ENCODE data around the gene GCSAML.
"Not testable (repeated sequence)": the region's sequence is repeated elsewhere in the genome, so short reads cannot be mapped to it uniquely, and the experiment has no call there.

Gene GCSAML

DNA sequence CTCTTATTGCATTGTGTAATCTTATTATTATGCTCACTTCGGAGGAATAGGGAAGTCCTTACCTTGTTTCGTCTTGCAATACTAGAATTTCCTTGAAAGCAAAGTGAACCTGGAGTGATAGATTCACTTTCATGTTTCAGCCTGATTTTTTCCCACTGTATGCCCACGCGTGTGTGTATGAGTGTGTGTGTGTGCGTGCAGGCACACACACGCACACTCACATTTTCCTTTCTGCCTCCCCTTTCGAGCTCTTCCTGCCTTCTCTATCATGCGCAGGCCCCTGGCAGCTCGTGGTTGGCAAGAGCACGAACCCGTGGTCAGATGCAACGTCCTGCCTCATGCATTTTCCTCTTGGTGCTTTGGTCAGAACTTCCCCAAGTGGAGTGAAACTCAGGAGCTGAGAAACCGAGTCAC is at the start of gene GCSAML:
TSS of gene GCSAML (plus strand) at position 366 of the 414 bp plus-strand sequence. CDS start 58 bp downstream, outside the sequence.
- peaks cover 10% of the 10 kb centered on the region for H3K4me1 Mint-ChIP-seq (ENCODE audit: low read depth)
- peak within 1 kb of the TSS; percentile 9 for H3K4me3 Mint-ChIP-seq
- H3K36me3 Mint-ChIP-seq, result no peaks in the 10 kb centered on the region
- peaks cover 10% of the 10 kb centered on the region for H3K27me3 Mint-ChIP-seq
- H3K9me3 Mint-ChIP-seq (ENCODE audit: low read depth), result no peaks in the 10 kb centered on the region
- peak within 1 kb of the TSS; percentile 7 for H3K27ac Mint-ChIP-seq

DNA sequence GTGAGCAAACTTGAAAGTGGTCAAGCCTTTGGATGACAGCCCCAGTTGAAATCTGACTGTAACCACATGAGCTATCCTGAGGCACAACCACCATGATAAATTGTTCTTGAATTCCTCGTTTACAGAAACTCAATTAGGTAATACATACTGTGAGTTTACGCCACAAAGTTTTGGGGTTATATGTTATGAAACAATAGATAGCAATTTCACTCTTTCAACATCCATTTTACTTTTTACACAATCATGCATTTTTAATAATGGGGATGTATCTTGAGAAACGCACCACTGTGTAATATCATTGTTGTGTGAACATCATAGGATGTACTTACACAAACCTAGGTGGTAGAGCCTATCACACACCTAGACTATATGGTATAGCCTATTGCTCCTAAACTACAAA is 48.1 kb upstream of the GCSAML start:
- Mint-ChIP-seq H3K27me3 (peaks cover 2% of the 10 kb centered on the region), H3K4me3 (no peak overlapping the region), H3K36me3 (no peaks in the 10 kb centered on the region), H3K4me1 (ENCODE audit: low read depth) (no peaks in the 10 kb centered on the region), H3K27ac (no peak overlapping the region), H3K9me3 (ENCODE audit: low read depth) (no peaks in the 10 kb centered on the region)

DNA sequence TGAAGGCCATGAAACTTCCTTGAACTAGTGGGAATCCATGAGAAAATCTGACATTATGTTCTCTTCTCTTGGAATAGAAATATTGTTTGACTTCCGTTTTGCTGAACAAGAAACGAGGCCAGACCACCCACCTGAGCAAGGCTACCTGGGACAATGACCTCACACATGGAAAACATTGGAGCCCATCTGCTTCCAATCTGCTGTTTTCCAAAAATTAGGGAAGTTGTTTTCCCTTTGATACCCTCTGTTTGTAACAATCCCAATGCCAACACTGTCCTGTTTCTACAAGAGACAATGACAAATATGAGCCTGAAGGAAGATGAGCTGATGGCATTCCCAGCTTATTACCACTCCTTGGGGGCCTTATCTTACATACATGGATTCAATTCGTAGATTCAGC is 42.1 kb upstream of the GCSAML start:
- Mint-ChIP-seq H3K36me3 (no peaks in the 10 kb centered on the region), H3K4me3 (no peak overlapping the region), H3K27me3 (no peaks in the 10 kb centered on the region), H3K27ac (no peak overlapping the region), H3K4me1 (ENCODE audit: low read depth) (no peaks in the 10 kb centered on the region), H3K9me3 (ENCODE audit: low read depth) (no peaks in the 10 kb centered on the region)

DNA sequence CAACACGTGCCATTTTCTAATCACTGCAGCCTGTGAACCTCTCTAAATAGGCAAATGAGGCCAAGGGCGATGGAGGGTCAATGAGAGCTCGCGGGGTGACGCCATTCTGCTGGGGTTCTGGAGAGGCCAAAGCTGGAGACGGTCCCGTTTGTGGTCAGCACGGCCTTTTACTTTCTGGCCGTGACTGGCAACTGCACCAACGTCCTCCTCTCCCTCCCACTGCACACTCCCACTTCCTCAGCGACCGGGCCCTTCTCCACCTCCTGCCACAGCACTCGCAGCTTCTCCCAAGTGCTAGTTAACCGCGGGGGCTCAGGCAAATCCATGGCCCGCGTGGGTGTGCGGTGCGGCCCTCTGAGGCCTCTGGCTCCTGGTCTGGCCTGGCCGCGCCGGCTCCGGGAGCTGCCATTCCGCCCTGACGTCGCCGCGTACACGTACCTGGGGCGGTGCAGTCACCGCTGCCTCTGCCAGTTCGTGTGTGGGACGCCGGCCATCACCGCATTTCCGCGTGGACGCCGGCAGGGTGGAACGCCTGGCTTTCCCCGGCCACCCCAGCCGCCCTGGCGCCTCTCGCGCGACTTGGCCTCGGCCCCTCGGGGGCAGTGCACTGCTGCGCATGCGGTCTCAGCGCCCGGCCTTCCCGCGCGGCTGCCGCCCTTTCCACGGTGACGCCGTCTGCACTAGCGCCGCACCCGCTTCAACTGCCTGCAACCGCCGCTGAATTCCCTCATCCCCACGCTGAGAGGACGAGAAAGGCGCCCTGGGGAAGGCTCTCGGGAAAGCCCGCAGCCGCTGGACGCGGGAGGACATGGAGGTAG is 30.9 kb upstream of the GCSAML start:
- no peak overlapping the region for H3K27ac Mint-ChIP-seq
- H3K4me3 Mint-ChIP-seq, result peak overlapping the region; percentile 51
- no peaks in the 10 kb centered on the region for H3K36me3 Mint-ChIP-seq

DNA sequence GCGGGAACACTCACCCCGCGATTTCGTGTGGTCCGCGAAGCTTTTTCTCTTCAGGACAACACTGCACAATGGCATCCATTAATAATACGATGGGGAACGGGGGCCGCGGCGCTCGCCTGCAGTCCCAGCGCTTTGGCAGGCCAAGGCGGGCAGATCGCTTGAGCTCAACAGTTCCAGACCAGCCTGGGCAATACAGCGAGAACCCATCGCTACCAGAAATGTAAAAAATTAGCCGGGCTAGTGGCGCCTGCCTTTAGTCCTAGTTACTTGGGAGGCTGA is 30.4 kb upstream of the GCSAML start:
- no peaks in the 10 kb centered on the region for H3K36me3 Mint-ChIP-seq
- H3K4me3 Mint-ChIP-seq, result no peak overlapping the region
- peaks cover 3% of the 10 kb centered on the region for H3K9me3 Mint-ChIP-seq (ENCODE audit: low read depth)
- peaks cover 1% of the 10 kb centered on the region for H3K27me3 Mint-ChIP-seq
- no peak overlapping the region for H3K27ac Mint-ChIP-seq
- H3K4me1 Mint-ChIP-seq (ENCODE audit: low read depth), result peaks cover 2% of the 10 kb centered on the region

More for the DNA sequence above, 30.9 kb upstream of the GCSAML start:
- peaks cover 1% of the 10 kb centered on the region for H3K9me3 Mint-ChIP-seq (ENCODE audit: low read depth)
- H3K27me3 Mint-ChIP-seq, result peaks cover 1% of the 10 kb centered on the region
- peaks cover 2% of the 10 kb centered on the region for H3K4me1 Mint-ChIP-seq (ENCODE audit: low read depth)

DNA sequence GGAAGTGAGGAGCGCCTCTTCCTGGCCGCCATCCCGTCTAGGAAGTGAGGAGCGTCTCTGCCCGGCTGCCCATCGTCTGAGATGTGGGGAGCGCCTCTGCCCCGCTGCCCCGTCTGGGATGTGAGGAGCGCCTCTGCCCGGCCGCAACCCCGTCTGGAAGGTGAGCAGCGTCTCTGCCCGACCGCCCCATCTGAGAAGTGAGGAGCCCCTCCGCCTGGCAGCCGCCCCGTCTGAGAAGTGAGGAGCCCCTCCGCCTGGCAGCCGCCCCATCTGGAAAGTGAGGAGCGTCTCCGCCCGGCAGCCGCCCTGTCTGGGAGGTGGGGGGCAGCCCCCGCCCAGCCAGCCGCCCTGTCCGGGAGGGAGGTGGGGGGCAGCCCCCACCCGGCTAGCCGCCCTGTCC is 27.0 kb upstream of the GCSAML start:
- H3K4me3 Mint-ChIP-seq; H3K27me3 Mint-ChIP-seq; H3K4me1 Mint-ChIP-seq (ENCODE audit: low read depth); H3K36me3 Mint-ChIP-seq; H3K27ac Mint-ChIP-seq; H3K9me3 Mint-ChIP-seq (ENCODE audit: low read depth): not testable (repeated sequence)

DNA sequence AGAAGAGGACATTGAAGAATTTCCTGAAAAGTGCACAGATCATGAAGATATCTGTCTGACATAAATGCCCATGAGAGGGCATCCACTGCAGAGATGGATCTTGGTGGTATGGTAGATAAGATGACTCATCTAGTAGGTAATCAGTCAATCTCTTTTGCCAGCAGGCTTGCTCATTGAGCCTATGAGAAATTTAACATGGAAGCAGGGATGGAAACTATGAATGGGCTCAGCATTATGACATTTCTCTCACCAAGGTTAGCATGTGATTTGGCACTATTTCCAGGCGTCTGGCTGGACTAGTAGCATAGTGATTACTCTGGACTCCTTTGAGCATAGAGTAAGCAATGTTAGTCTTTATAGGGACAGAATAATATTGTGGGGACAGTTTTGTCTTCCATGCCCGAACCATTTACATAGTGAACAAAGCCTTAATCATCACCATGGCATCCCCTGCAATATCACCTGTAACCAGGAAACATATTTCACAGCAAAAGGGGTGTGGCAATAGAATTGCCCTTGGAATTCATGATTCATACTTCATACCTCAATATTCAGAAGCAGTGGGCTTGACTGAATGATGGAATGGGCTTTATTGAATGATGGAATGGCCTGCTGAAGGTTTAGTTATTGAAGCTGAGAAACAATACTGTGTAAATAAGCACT is 20.0 kb upstream of the GCSAML start:
- Mint-ChIP-seq H3K27me3 (peaks cover 17% of the 10 kb centered on the region), H3K27ac (no peak overlapping the region), H3K36me3 (no peaks in the 10 kb centered on the region), H3K9me3 (ENCODE audit: low read depth) (no peaks in the 10 kb centered on the region), H3K4me3 (no peak overlapping the region), H3K4me1 (ENCODE audit: low read depth) (peaks cover 8% of the 10 kb centered on the region)

DNA sequence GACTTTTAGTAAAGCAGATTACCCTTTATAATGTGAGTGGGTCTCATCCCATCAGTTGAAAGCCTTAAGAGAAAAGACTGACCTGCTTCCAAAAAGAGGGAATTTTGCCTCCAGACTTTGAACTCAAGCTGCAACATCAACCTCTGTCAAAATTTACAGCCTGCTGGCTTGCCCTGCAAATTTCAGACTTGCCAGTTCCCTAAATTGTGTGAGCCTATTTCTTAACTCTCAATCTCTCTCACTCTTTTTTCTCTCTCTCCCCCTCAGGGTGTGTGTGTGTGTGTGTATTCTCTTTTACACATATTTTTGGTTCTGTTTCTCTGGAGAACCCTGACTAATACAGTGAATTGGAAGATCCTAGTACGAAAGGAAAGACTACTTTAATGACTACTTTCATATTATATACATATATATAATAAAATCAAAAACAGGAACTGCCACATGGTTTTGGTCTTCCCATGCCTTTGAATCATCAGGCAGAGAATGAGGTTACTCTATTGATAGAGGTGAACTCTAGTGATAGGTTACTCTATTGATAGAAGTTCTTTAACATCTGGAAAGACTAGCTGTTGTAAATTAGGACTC is 19.1 kb upstream of the GCSAML start:
- Mint-ChIP-seq H3K36me3 (no peaks in the 10 kb centered on the region), H3K9me3 (ENCODE audit: low read depth) (no peaks in the 10 kb centered on the region), H3K4me3 (no peak overlapping the region), H3K27ac (no peak overlapping the region), H3K4me1 (ENCODE audit: low read depth) (peaks cover 8% of the 10 kb centered on the region), H3K27me3 (peaks cover 16% of the 10 kb centered on the region)

DNA sequence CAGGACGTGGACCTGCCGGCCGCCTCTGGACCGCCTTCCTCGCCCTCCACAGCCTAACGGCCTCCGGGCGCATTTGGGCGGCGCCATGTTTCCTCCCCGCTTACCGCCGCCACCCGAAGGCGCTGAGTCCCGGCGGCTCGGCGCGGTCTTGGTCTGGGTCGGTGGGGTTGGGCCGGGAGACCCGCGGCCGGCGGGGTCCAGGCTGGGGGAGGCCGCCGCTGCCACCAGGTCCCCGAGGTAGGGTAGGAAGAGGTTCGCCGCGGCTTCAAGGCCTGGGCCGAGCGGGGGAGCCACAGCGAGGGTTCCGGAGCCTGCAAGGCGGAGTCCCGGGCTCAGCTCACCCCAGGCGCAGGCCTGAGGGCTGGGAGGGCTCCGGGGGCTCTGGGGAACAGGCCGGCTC is 18.1 kb upstream of the GCSAML start:
- Mint-ChIP-seq H3K9me3 (ENCODE audit: low read depth) (no peaks in the 10 kb centered on the region), H3K36me3 (no peaks in the 10 kb centered on the region), H3K4me1 (ENCODE audit: low read depth) (peaks cover 8% of the 10 kb centered on the region), H3K27ac (no peak overlapping the region), H3K27me3 (peaks cover 15% of the 10 kb centered on the region), H3K4me3 (no peak overlapping the region)

DNA sequence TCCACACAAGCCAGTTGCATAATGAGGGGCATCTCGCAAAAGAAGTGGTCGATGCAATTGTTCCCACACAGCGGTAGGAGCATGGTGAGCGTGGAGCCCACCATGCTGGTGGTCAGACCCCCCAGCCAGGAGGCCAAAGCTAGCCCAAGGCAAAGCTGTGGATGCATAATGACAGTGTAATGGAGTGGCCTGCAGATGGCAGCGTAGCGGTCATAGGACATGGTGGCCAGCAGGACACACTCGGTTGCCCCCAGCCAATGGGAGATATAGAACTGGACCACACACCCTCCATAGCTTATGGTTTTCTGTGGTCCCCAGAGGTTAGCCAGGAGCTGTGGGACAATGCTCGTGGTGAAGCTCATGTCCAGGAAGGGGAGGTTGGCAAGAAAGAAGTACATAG is 17.0 kb upstream of the GCSAML start:
- H3K4me3 Mint-ChIP-seq, result no peak overlapping the region
- no peak overlapping the region for H3K27ac Mint-ChIP-seq
- no peaks in the 10 kb centered on the region for H3K36me3 Mint-ChIP-seq
- H3K9me3 Mint-ChIP-seq (ENCODE audit: low read depth), result no peaks in the 10 kb centered on the region
- peaks cover 8% of the 10 kb centered on the region for H3K4me1 Mint-ChIP-seq (ENCODE audit: low read depth)
- H3K27me3 Mint-ChIP-seq, result peaks cover 12% of the 10 kb centered on the region

DNA sequence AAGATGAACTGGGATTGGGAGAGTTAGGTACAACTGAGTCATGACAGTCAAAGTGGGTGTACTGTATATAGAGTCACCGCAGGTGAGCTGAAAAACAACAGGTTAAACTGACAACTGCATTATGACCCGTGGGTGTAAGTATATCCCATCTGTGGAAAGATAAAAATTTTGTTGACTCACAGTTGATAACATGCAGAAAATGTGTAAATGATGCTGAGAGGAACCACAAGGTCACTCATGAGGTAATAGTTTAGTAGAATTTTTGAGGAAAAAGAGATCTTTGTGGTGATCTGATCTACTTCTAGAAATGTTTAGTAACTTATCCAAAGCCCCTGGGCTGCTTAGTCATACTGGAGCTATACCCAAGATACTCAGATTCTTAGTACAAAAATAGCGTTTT is 13.5 kb upstream of the GCSAML start:
- Mint-ChIP-seq H3K27me3 (peaks cover 8% of the 10 kb centered on the region), H3K36me3 (no peaks in the 10 kb centered on the region), H3K4me1 (ENCODE audit: low read depth) (no peaks in the 10 kb centered on the region), H3K9me3 (ENCODE audit: low read depth) (no peaks in the 10 kb centered on the region), H3K4me3 (no peak overlapping the region), H3K27ac (no peak overlapping the region)

DNA sequence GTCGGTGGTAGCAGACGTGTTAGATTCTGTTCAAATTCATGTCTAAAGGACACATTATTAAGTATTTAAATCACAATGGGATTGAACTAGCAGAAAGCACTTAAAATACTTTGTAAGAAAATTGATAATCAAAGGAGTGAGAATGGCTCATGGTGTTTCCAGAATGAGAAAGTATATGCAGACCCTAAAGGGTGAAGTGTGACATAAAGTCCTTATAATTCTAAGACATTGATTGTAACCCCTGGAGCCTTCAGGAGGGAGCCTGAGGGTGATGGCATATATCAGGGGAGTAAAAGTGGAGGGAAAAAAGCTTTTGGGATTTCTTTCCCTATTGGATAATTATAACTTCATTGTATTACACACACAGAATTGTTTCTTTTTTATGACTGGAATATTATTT is 12.6 kb upstream of the GCSAML start, which contains the start of gene OR2C3:
TSS of gene OR2C3 (minus strand) at position 101 of the 400 bp plus-strand sequence. CDS start 3,929 bp downstream, outside the sequence.
- no peaks in the 10 kb centered on the region for H3K36me3 Mint-ChIP-seq
- H3K4me1 Mint-ChIP-seq (ENCODE audit: low read depth), result no peaks in the 10 kb centered on the region
- peaks cover 8% of the 10 kb centered on the region for H3K27me3 Mint-ChIP-seq
- H3K9me3 Mint-ChIP-seq (ENCODE audit: low read depth), result no peaks in the 10 kb centered on the region
- H3K4me3 Mint-ChIP-seq, result no peak within 1 kb of the TSS
- H3K27ac Mint-ChIP-seq, result no peak within 1 kb of the TSS

DNA sequence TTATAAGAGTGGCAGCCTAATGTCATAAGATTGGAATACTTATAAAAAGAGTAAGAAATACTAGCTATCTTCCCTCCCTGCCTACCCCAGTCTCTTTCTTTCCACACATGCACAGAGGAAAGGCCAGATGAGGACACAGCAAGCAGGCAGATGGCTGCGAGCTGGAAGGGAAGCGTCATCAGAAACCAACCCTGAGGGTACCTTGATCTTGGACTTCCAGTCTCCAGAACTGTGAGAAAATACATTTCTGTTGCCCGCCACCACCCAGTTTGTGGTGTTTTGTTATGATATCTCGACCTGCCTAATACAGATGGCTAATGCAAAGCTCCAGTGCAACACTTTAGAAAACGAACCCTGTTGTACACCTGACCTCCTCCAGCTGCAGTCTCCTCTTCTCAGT is 10.4 kb upstream of the GCSAML start:
- Mint-ChIP-seq H3K36me3 (no peaks in the 10 kb centered on the region), H3K27me3 (peaks cover 3% of the 10 kb centered on the region), H3K4me1 (ENCODE audit: low read depth) (no peaks in the 10 kb centered on the region), H3K4me3 (no peak overlapping the region), H3K27ac (no peak overlapping the region), H3K9me3 (ENCODE audit: low read depth) (no peaks in the 10 kb centered on the region)

DNA sequence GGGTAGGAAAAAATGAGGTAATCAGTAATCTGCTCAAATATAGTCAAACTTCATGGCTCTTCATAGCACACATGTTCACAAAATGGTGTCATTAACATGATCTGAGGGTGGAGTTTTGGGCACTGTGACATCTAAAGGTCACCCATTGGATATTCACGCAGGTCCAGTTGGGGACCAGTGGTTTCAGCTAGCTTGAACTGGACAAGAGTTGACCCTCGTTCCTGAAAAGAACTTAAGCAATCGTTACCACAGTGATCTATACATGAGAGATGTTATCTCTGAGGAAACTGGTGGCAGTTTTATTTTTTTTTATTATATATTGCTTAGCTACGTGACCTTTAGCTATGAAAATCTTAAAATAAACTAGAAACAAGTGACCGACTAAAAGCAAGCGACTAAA is 9.7 kb upstream of the GCSAML start:
- Mint-ChIP-seq H3K36me3 (no peaks in the 10 kb centered on the region), H3K27me3 (peaks cover 3% of the 10 kb centered on the region), H3K4me1 (ENCODE audit: low read depth) (no peaks in the 10 kb centered on the region), H3K27ac (no peak overlapping the region), H3K4me3 (no peak overlapping the region), H3K9me3 (ENCODE audit: low read depth) (no peaks in the 10 kb centered on the region)

DNA sequence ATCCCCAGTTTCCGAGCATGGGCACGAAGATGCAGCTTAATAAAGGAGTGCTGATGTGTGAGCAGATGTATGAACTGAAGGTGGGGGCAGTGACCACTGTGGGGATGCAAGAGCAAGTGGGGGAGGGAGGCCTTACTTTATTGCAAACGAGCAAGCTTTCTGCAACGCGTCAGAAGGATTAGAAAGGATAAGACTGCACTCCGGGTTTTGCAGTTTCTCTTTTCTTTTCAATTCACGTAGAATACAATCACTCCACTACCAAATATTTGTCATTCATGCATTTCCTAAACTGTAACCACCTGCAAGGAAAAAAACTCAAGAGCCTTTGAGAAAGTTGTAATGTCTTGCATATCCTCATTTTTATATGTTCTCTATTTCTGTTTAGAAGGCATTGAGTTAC is 8.4 kb upstream of the GCSAML start:
- Mint-ChIP-seq H3K4me3 (no peak overlapping the region), H3K27me3 (peaks cover 3% of the 10 kb centered on the region), H3K27ac (no peak overlapping the region), H3K36me3 (no peaks in the 10 kb centered on the region), H3K4me1 (ENCODE audit: low read depth) (no peaks in the 10 kb centered on the region), H3K9me3 (ENCODE audit: low read depth) (no peaks in the 10 kb centered on the region)
